IPS-20b (cell line): Measurements from ENCODE around the gene MMEL1.
"Not testable (repeated sequence)": the region's sequence is repeated elsewhere in the genome, so short reads cannot be mapped to it uniquely, and the experiment has no call there.

Experiments
- H3K27ac ChIP-seq: one replicate; pipeline ENCODE4 v1.5.1; 2013; ENCODE audit warnings: low read length
- H3K27me3 ChIP-seq: 2 replicates; pipeline ENCODE4 v1.6.1; 2013; ENCODE audit warnings: mild to moderate bottlenecking, low read length, inconsistent platforms; ENCODE audit not compliant: insufficient read depth
- H3K36me3 ChIP-seq: 2 replicates; pipeline ENCODE4 v1.6.1; 2013; ENCODE audit warnings: low read depth, mild to moderate bottlenecking, inconsistent platforms, low read length, moderate library complexity; ENCODE audit not compliant: insufficient read depth
- H3K4me1 ChIP-seq: 2 replicates; pipeline ENCODE4 v1.6.1; 2013; ENCODE audit warnings: mild to moderate bottlenecking, control low read depth, inconsistent platforms, low read length, moderate library complexity; ENCODE audit not compliant: insufficient read depth
- H3K4me3 ChIP-seq: 2 replicates; pipeline ENCODE4 v1.5.1; 2013; ENCODE audit warnings: mild to moderate bottlenecking, low read length, inconsistent platforms
- H3K9ac ChIP-seq: 2 replicates; pipeline ENCODE4 v1.6.1; 2013; ENCODE audit warnings: low read depth, mild to moderate bottlenecking, inconsistent platforms, low read length, moderate library complexity
- H3K9me3 ChIP-seq: 2 replicates; pipeline ENCODE4 v1.6.1; 2013; ENCODE audit warnings: mild to moderate bottlenecking, low read depth, low read length, inconsistent platforms; ENCODE audit not compliant: insufficient read depth

Gene MMEL1

DNA sequence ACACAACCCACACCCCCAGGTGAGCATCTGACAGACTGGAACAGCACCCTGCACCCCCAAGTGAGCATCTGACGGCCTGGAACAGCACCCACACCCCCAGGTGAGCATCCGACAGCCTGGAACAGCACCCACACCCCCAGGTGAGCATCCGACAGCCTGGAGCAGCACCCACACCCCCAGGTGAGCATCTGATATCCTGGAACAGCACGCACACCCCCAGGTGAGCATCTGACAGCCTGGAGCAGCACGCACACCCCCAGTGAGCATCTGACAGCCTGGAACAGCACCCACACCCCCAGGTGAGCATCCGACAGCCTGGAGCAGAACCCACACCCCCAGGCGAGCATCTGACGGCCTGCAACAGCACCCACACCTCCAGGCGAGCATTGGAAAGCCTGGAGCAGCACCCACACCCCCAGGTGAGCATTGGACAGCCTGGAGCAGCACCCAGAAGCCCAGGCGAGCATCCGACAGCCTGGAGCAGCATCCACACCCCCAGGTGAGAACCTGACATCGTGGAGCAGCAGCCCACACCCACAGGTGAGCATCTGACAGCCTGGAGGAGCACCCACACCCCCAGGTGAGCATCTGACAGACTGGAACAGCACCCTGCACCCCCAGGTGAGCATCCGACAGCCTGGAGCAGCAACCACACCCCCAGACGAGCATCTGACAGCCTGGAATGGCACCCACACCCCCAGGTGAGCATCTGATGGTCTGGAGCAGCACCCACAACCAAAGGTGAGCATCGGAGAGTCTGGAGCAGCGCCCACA is 19.5 kb upstream of the MMEL1 start:
- not testable (repeated sequence) for H3K9ac ChIP-seq, H3K27me3 ChIP-seq, H3K27ac ChIP-seq, H3K36me3 ChIP-seq, H3K4me1 ChIP-seq, H3K4me3 ChIP-seq
- peaks cover 85% of the 10 kb centered on the region for H3K9me3 ChIP-seq

DNA sequence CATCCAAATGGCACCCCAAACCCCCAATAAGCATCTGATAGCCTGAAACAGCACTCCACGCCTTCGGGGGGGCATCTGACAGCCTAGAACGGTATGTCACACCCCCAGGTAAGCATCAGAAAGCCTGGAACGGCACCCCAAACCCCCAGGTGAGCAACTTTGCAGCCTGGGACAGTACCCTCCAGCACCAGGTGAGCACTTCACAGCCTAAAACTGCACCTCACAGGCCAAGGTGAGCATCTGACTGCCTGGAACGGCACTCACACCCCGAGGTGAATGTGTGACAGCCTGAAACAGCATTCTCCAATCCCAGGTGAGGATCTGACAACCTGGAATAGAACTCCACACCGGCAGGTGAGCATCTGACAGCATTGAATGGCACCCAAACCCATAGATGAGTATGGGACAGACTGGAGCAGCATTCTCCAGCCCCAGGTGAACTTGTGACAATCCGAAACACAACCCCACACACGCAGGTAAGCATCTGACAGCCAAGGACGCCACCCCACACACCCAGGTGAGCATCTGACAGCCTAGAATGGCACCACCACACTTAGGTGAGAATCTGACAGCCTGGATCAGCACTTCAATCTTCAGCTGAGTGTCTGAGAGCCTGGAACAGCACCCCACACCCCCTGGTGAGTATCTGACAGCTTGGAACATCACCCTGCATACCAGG is 18.3 kb upstream of the MMEL1 start:
- Histone ChIP-seq H3K4me3 (no peak overlapping the region), H3K27me3 (no peaks in the 10 kb centered on the region), H3K4me1 (no peaks in the 10 kb centered on the region), H3K36me3 (no peaks in the 10 kb centered on the region), H3K27ac (no peak overlapping the region), H3K9ac (no peak overlapping the region), H3K9me3 (peaks cover 94% of the 10 kb centered on the region)

DNA sequence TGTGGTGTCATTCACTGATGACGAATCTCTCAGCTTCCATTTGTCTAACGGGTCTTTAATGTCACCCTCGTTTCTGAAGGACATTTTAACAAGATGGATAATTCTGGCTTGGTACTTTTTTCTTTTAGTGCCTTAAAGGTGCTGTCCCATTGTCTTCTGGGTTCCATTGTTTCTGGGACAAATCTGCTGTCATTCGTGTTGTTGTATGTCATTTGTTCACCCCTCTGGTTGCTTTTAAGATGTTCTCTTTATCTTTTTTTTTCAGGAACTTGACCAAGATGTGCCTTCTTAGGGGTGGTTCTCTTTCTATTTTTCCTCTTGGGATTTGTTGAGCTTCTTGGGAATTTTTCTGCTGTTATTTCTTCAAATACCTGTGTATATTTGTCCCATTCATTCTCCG is 14.0 kb upstream of the MMEL1 start:
- Histone ChIP-seq H3K4me3 (no peak overlapping the region), H3K27me3 (peaks cover 5% of the 10 kb centered on the region), H3K4me1 (no peaks in the 10 kb centered on the region), H3K36me3 (no peaks in the 10 kb centered on the region), H3K27ac (no peak overlapping the region), H3K9me3 (peaks cover 54% of the 10 kb centered on the region), H3K9ac (no peak overlapping the region)

DNA sequence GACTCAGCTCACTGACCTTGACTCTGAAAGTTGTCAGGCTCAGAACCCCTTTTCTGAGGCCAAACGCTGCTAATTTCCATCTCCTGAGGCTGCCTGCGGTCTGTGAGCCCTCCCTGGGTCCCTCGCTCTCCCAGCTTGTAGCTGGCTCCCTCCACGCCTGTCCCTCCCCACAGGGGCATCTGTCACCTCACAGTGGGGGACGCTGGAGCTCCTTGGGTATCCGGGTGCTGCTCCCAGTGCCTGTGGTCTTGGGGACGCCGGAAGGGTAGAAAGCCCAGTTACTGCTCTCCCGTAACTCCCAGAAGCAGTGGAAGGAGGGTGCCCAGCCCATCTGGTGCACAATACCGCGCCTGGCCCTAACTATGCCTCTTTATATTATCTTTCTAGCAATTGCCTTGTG is 13.0 kb upstream of the MMEL1 start:
- peaks cover 5% of the 10 kb centered on the region for H3K27me3 ChIP-seq
- no peak overlapping the region for H3K9ac ChIP-seq
- H3K9me3 ChIP-seq, result peaks cover 44% of the 10 kb centered on the region
- no peaks in the 10 kb centered on the region for H3K36me3 ChIP-seq
- no peak overlapping the region for H3K4me3 ChIP-seq
- H3K27ac ChIP-seq, result no peak overlapping the region
- no peaks in the 10 kb centered on the region for H3K4me1 ChIP-seq

DNA sequence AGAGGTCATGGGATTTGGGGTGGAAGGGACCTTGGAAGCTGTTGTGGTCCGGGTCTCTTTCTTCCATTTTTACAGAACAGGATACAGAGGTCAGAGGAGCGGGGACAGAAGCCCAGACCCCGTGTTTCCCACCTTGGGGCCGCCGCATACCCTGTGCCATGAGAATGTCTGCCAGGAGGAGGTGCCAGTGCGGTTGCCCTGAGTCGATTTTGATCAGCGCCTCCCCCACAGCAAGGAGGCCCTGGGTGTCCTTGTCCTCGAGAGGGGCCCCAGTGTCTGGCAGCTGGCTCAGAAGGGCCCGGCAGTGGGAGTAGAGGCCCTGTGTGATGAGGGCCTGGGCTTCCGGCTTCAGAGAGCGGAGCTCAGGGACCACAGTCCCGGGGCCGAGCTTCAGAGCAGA is 12.3 kb upstream of the MMEL1 start:
- Histone ChIP-seq H3K27me3 (peaks cover 5% of the 10 kb centered on the region), H3K4me3 (no peak overlapping the region), H3K9ac (no peak overlapping the region), H3K36me3 (no peaks in the 10 kb centered on the region), H3K4me1 (no peaks in the 10 kb centered on the region), H3K9me3 (peaks cover 37% of the 10 kb centered on the region), H3K27ac (no peak overlapping the region)

DNA sequence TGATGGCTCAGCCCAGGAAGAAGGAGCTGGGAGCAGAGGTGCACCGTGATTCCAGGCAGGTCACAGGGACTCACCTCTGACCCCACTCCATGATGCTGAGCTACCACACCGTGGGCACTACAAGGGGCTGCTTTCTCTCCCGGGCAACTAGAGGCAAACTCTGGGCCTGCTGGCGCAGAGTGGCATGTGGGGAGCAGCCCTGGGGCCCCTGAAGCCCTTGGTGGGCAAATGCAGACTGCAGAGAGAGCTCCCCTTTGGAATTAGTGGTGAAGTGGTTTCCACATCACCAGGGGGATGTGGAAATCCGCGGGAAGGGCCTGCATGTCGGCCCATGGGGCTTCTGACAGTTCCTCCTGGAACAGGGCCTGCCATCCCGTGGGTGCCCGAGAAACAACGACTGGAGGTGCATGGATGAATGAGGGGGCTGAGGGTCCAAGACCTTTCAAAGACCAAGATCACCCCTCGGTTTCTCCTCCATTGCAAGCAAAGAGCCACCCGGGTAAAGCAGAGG is 11.8 kb upstream of the MMEL1 start:
- Histone ChIP-seq H3K27ac (no peak overlapping the region), H3K4me1 (no peaks in the 10 kb centered on the region), H3K36me3 (no peaks in the 10 kb centered on the region), H3K9me3 (peaks cover 33% of the 10 kb centered on the region), H3K9ac (no peak overlapping the region), H3K4me3 (no peak overlapping the region), H3K27me3 (peaks cover 9% of the 10 kb centered on the region)

DNA sequence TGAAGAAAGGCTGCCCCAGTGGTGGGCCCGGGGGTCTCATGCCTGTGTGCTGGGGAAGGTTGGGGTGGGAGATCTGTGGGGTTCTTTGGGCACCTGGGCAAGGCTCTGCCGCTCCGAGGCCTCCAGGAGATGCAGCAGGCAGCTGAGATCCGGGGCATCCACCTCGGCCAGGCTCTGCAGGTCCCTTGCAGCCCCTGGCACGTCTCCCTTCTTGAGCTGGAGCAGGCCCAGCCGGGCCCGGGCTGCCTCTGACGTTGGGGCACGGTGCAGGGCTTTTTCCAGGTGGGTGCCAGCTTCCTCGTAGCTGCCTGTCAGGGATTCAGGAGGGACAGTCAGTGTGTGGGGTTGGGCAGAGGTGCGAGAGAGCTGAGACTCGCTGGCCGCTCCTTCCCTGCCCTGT is 11.4 kb upstream of the MMEL1 start:
- Histone ChIP-seq H3K27ac (no peak overlapping the region), H3K4me3 (no peak overlapping the region), H3K9me3 (peaks cover 28% of the 10 kb centered on the region), H3K4me1 (no peaks in the 10 kb centered on the region), H3K27me3 (peaks cover 13% of the 10 kb centered on the region), H3K9ac (no peak overlapping the region), H3K36me3 (no peaks in the 10 kb centered on the region)

DNA sequence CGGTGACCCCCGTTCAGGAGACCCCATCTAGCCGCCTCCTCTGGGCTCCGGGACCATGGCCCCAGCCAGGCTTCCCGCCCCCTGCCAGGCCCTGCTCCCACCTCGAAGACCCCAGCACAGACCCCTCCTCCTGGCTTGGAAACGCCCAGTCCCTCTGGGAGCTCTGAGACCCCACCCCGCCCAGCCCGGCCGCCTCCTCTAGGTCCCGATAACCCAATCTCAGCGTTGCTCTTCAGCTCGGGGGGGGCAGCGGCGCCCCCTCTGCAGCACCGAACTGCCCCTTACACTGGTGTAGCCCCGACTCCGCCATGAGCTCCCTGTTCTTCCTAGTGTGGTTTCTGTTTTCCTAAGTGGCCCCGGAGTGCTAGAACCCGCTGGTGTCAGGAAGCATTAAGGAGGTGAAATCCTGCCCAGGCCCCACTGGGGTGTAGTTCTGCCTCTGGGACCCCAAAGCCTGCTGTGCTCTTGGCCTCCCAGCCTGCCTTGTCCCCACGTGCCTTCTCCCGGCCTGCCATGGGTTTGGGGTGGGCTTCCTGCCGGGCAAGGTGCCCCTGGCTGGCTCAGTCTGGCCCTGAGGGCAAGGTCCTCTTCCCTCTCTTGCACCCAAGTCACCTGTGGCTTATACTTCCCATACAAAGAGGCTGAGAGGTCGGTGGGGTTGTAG is 10.7 kb upstream of the MMEL1 start:
- Histone ChIP-seq H3K27me3 (peaks cover 20% of the 10 kb centered on the region), H3K4me3 (peak overlapping the region; percentile 75), H3K9me3 (peaks cover 22% of the 10 kb centered on the region), H3K9ac (no peak overlapping the region), H3K4me1 (no peaks in the 10 kb centered on the region), H3K36me3 (no peaks in the 10 kb centered on the region), H3K27ac (no peak overlapping the region)

DNA sequence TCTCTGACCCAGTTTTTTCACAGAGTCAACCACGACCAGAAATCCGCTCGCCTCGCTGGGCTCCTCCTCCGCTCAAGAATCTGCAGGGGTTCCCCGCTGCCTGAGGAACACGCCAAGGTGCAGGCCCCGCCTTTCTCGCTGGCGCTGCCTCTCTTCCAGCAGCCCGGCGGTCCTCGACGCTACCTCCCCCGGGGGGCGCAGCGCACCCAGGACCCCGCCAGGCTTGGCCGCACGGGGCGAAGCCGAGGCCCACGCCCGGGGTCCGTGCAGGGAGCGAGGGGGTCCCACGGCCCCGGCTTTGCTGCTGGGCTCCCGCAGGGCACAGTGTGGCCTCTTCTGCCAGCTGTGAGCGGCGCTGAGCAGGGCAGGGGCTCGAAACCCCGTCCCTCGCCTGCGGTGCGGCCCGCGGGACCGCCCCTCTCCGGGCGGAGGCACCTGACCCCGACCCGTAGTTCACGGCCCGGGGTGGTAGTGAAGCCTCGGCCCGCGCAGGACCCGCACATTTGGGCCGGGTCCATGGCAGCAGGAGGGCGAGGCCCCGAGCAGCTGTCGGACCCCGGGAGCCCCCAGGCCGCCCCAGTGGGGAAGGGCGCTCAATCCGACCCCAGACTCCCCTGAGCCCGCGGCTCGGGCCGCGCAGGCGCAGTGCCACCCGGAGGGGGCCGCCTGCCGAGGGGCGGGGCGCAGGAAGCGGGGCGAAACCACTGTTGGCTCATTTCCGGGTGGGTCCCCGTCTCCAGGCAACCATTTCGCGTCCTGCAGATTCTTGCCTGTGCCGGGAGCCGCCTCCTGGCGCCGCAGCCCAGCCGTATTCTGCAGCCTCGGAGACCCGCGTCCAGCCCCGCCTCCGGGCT is 10.0 kb upstream of the MMEL1 start:
- H3K4me1 ChIP-seq, result no peaks in the 10 kb centered on the region
- no peak overlapping the region for H3K27ac ChIP-seq
- H3K4me3 ChIP-seq, result peak overlapping the region; percentile 75

DNA sequence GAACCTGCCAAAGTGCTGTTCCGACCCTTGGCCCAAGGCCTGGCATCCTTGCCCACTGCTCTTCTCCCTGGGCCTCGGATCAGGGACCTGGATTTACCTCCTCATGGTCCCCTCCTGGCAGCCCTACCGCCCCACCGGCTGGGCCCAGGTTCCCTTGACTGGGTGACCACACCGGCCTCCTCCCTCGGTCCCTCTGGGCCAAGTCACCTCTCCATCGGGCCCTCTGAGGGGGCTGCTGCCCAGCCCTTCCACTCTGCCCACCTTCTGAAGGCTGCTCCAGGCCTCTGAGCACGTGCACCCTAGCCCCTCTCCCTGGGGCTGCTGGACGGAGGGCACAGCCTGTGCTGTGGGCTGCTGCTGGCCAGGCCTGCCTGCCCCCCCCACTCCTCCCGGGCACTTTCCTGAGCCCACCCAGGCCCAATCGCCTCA is 9.3 kb upstream of the MMEL1 start:
- Histone ChIP-seq H3K27ac (no peak overlapping the region), H3K9ac (peak overlapping the region; percentile 80; the same call in 1 of the 2 replicates)

More for the DNA sequence above, 10.0 kb upstream of the MMEL1 start:
- Histone ChIP-seq H3K9me3 (peaks cover 14% of the 10 kb centered on the region), H3K9ac (peak overlapping the region; percentile 80), H3K36me3 (no peaks in the 10 kb centered on the region), H3K27me3 (peaks cover 27% of the 10 kb centered on the region)

More for the DNA sequence above, 9.3 kb upstream of the MMEL1 start:
- Histone ChIP-seq H3K9me3 (peaks cover 11% of the 10 kb centered on the region), H3K36me3 (no peaks in the 10 kb centered on the region), H3K4me1 (no peaks in the 10 kb centered on the region), H3K27me3 (peaks cover 34% of the 10 kb centered on the region), H3K4me3 (peak overlapping the region; percentile 75)
